ENCODE results near the gene TOP1.

- TF ChIP-seq CTCF (IDR thresholded peaks at IDR 0.05) (no peak), NFATC4 (CRISPR knock-in tag; IDR thresholded peaks at IDR 0.05) (no peak)
Measured at GRCh38 chr20:41110930-41111577, 82.4 kb downstream of the TOP1 start.

Measured in WTC11 (cell line).